HL-60/S4 (cell line): ENCODE results near the gene SMYD2.

Experiments
- in situ Hi-C: fragments of 300-500 bp; cut with MboI; formaldehyde crosslinking; loops from 2 replicates; pipeline ENCODE4 v1.14.3; 2022; ENCODE audit warnings: low sequenced_read_pairs

SMYD2 gene, protein sequence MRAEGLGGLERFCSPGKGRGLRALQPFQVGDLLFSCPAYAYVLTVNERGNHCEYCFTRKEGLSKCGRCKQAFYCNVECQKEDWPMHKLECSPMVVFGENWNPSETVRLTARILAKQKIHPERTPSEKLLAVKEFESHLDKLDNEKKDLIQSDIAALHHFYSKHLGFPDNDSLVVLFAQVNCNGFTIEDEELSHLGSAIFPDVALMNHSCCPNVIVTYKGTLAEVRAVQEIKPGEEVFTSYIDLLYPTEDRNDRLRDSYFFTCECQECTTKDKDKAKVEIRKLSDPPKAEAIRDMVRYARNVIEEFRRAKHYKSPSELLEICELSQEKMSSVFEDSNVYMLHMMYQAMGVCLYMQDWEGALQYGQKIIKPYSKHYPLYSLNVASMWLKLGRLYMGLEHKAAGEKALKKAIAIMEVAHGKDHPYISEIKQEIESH

DNA sequence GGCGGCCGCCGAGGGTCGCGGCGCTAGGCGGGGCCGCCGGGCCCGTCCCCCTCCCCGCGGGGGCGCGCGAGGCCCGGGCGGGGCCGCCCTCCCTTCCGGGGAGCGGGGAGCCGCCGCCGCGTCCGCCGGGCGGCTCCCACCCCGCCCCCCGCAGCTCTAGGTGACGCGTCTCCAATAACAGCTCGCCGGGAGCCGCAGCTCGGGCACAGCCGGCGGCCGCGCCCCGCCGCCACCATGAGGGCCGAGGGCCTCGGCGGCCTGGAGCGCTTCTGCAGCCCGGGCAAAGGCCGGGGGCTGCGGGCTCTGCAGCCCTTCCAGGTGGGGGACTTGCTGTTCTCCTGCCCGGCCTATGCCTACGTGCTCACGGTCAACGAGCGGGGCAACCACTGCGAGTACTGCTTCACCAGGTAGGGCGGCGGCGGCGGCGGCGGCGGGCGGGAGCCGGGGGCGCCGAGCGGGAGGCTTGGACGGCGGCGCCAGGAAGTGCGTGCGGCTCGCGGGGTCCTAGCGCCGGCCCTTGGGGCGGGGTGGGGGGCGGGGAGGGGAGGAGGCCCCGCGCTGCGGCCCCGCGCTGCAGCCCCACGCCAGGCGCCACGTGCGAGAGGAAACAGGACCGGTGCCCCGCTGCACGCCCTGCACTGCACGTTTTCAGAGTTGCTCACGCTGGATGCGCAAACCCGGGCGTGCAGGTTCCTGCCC lies at the start of gene SMYD2:
Gene SMYD2, plus strand, starts transcription at position 139 of the 699 bp plus-strand sequence. Its CDS starts 96 bp downstream, at position 235.
- in situ Hi-C loops, result no loop called here

DNA sequence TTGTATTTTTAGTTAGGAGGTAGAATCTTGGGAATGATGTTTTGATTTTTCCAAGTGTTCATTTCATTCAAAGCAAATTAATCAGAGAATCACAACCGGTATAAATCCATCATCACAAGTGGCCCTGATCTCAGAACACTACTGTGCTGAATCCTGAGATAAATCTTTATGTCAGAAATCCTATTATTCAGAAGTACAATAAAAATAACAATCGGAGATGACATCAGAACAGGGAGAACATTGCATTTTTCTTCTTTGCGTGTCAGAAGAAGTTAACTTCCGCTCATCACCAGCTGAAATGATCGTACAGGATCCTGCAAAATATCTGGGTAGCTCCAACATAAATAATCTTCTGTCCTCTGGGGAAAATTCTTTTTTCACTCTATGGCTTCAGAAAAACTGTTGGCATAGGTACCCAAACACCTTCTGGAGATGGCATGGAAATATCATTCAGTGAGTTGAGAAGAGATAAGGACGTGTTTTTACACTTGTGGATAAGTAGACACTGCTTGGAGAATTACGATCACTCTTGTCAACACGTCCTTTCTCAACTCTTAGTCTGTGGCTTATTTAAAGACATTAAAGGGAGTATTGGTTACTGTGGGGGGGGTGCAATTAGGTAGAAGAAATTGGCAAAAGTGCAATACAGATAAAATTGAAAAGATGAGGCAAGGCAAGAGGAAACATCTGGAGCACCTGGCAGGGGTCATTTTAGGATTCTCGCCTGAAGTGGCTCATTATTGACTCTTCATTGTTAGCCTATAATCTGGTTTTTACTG lies 46.9 kb upstream of the SMYD2 start:
- in situ Hi-C loops, result no loop called here

DNA sequence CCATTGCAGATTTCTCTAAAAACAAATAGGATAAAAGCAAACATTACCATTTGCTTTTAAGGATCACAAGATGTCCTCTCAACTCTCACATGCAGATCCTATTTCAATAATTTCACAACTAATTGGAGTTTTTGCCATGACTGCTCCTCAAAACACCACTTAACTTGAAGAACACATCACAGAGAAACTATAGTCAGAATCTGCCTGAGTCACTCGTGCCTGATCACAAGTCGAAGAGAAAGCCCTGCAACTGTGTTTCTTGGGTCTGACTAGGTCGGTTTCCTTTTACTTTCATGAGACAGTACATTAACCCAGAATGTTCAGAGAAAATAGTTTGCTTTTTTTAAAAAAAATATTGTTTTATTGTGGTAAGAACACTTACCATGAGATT lies 46.3 kb upstream of the SMYD2 start:
- in situ Hi-C loops, result no loop called here

DNA sequence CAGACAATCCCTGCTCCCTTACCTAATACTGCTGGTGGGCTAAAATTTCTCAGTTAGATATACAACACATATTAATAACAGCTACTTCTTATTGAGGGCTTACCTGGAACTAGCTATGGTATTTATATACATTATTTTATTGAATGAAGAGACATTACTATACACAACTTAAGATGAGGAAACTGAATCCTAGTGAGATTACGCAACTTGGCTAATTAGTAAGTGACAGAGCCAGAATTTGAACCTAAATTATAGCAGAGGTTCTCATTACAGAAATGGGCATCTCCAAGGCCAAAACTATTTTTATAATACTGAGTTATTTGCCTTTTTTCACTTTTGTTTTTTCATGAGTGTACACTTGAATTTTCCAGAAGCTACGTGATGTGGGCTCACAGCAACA lies 44.5 kb upstream of the SMYD2 start:
- in situ Hi-C loops, result no loop called here

DNA sequence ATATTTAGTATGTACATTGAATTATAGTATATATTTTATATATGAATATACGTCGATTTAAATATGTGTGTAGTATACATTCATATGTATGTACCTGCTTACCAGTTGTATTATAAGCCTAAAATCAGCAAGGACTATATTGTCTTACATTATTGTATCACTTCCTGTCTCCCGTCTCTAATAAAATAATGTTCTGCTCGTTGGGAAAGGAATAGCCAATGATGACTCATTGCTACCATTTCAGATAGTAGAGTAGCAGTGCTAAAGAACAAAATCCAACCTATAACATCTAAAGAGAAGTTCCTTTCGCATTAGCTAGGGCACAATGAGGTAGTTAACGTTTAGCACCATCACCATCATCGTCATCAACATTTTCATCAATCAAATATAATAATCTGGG lies 39.9 kb upstream of the SMYD2 start:
- in situ Hi-C loops, result no loop called here

DNA sequence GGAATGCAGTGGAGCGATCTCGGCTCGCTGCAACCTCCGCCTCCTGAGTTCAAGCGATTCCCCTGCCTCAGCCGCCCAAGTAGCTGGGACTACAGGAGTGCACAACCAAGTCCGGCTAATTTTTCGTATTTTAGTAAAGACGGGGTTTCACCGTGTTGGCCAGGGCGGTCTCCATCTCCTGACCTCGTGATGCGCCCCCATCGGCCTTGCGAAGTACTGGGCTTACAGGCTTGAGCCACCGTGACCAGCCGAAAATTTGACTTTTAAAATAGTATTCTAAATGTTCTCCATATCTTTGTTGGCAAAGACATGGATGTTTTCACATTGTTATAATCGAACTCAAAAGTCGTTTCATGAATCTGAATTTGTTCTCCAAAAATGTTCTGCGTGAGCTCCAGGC lies 36.7 kb upstream of the SMYD2 start:
- in situ Hi-C loops, result no loop called here

DNA sequence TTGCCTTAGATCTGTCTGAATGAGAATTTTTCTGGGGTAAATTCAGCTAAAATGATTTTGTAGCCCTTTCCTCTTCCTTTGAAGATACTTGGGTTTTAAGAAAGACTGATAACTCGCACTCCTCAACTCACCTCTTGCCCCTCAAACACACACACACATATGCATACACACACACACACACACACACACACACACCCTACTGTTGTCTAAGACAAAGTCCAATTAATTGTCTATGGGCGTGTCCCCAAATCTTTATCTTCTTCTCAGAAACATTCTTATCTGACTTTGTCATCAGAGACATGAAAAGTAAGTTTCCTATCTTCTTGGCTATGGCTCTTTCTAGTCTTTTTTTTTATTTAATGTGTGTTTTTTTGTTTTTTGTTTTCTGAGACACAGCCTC lies 36.1 kb upstream of the SMYD2 start:
- in situ Hi-C loops, result no loop called here

DNA sequence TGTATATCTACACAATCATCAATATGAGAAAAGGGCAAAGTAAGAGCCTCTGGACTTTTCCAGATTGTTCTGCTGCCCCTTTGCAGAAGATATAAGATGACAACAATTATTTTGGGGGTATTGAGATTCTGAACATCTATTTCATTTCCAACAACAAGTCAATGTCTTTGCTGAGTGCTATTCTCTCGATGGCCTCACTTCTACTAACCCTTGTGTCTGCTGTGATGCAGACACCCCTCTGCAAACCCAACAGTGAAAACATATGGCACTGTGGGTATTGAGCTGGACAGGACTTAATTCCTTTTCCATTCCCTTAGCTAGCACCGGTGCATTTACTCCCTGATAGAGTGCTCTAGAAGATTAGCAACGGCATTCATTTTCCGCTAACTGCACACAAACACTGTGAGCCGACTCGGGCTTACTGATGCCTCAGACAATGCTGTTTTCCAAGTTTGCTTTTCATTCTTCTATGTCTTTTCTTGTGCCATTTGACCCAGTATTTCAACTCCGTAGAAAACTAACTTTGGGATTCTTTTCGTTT lies 33.4 kb upstream of the SMYD2 start:
- in situ Hi-C loops, result no loop called here

DNA sequence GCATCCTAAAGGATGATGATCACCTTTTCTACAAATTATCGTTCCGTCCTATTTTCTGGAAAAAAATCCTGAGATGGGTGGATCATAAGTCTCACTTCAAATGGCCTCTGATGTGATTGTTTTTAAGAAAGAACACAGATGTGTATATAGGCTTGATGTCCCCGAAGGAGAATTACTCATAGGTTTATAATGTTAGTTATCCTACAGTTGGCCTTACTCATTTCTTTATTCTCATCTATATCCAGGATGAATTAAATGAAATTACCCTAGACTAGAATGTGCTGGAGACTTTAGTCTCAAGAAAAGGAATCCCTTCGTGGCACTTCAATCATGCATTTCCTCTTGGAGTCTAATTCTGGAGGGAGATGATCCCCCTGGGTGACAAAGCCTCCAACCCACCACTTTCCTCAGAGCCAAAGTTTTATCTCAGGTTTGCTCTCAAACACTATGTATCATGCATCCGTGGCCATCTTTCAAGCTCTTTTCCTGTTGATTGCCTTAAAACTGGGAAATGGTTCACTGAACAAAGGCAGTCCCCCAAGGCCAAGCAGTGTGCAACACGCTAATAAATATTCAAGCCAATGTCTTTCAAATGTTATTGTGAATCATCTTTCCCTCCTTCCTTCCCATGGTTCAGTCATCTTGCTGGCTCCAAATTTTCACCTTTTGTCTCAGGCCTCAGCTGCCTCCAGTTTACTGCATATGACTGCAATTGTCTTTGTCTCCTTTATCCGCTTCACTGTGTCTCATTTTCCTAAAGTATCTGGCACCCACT lies 32.5 kb upstream of the SMYD2 start:
- in situ Hi-C loops, result no loop called here

DNA sequence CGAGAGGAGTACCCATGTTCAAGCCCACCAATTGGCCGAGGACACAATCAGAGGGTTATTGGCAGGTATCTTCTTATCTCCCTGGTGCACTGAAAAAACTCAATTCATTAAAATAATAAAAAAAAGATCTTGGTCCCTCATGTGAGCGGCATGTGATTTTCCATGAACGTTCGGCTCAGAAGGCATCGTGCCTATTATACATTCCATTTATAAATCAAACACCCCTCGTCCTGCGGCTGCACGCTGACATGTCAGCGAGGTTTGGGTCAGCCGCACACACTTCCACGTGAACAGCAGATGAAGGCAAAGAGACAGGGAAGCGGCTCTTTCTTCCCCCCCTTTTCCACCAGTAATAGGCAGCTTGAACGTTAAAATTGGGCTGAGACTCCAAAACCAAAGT lies 31.3 kb upstream of the SMYD2 start:
- in situ Hi-C loops, result no loop called here

DNA sequence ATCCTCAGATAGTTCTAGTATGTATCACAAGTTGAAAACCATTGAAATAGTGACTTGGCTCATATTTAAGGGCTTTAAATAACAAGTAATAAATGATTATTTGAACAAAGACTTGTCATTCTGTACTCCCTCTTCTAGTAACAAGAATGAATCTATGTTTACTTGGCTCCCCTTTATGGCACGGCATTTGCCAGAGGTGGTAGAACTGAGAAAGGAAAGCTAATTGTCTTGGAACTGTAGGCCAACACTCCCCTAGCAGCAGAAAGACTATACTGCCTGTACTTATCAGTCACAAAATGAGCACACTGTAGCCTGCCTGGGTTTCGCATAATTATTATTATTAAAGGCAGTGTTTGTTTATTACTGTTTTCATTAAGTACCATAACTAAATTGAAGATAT lies 29.6 kb upstream of the SMYD2 start:
- in situ Hi-C loops, result no loop called here

DNA sequence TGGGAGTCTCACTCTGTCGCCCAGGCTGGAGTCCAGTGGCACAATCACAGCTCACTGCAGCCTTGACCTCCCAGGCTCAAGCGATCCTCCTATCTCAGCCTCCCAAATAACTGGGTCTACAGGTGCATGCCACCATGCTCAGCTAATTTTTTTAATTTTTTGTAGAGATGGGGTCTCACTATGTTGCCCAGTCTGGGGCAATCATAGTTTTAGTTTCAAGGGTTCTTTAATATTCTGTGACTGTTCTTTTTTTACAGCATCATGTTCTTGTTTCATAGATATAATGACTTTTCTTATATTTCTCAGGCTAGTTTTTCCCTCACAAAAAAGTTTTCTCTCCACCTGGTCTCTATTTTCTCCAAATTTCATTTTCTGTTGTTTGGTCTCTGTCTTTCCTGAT lies 25.4 kb upstream of the SMYD2 start:
- in situ Hi-C loops, result no loop called here

DNA sequence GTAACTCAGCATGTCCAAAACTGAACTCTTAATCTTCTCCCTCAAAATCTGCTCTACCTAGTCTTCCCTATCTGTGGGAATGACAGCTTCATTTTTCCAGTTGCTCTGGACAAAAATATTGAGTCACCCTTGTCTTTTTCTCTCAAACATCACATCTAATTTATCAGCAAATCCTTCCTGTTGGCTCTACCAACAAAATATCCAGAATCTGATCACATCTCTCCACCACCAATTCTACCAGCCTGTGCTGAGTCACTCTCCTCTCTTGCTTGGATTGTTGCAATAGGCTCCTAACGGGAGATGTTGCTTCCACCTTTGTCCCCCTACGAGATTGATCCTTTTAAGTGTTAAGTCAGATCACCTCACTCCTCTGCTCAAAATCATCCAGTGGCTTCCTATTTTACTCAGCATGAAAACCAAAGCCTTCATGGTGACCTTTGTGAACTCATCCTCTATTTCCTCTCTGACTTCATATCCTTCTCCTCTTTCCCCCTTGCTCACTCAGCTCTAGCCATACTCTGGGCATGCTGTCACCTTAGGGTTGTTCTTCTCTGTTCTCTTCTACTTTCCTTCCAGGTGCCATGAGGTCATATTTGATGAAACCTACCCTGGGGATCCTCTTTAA lies 21.5 kb upstream of the SMYD2 start:
- in situ Hi-C loops, result no loop called here

DNA sequence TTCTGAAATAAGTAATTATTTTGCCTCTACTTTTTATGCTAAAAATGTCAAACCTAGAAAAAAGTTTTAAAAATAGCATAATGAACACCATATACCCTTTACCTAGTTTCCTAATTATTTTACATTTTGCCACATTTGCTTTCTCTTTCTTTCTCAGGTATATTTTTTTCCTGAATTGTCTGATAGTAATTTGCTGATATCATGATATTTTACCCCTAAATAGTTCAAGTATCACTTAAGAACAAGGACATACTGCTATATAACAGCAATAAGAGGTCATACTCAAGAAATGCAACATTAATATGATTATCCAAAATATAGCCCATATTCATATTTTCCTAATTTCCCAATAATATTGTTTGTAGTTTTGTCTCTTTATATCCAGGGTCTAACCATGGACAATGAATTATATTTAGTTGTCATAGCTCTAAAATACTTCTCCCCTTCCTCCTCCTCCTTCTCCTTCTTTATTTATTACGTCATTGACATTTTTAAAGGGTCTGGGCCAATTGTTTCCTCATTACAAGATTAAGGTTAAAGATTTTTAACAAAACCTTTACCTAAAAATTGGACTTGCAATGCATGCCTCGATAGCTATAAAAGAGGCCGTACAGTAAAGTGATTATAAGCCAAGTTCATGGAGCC lies 20.3 kb upstream of the SMYD2 start:
- in situ Hi-C loops, result loop anchor here (10.0 kb wide), 1 partner anchor 64 kb away; no protein-coding TSS in a partner anchor

DNA sequence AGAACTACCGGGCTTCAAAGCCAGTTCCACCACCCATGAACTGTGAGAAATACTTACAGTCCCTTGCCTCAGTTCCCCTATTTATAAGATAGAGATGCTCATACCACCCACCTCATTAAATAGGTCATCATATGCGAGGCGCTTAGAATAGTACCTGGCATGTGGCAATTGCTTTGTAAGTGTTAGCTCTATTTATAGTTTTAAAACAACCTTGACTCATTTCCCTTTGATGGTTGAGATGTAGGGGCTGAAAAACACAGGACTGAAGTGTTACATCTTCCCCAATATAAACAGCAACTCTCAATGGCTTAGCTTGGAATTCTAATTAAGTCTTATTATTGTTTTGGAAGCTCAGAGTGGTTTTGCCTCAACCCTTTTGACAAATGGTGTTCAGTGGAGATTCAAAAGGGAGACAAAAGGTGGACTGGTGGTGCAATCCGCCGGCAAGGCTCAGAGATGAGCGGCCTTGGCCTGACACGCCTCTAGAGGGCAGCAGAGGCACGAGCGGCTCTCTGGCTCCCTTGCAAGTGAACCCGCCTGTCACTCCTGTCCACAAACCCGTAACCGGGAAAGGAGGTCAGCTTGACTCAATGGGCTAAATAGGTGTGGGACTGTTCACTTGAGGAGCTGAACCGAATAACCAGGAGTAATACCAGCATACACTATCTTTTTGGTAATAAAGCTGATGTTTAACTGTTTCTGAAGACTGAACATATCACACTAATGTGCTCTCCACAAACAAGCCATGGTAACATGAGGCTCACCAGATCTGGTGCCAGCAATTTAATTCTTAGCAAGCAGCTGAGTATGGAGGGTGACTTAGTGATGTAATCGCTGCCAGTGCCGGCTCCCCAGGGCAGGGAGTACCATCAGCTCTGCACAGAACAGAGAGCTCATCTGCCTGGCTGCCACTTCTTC lies 19.5 kb upstream of the SMYD2 start:
- in situ Hi-C loops, result loop anchor here (10.0 kb wide), 1 partner anchor 63 kb away; no protein-coding TSS in a partner anchor

DNA sequence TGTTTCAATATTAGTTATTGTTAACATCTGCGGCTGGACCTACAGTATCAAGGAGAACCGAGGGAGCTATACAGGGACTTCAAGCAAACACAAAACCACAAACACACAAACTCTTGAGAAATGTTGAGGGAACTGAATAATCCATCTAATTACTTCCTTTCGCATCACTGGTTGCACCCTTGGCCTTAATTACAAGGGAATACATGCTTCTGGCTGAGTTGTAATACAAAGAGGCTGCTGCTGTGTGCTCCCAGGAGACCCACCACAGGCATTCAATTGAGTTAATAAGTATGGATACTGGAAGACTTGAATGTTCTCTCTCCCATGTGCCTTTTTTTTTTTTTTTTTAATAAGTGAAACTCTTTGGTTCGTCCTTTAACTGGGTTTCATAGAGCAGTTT lies 16.8 kb upstream of the SMYD2 start:
- in situ Hi-C loops, result loop anchor here (10.0 kb wide), 1 partner anchor 61 kb away; no protein-coding TSS in a partner anchor

DNA sequence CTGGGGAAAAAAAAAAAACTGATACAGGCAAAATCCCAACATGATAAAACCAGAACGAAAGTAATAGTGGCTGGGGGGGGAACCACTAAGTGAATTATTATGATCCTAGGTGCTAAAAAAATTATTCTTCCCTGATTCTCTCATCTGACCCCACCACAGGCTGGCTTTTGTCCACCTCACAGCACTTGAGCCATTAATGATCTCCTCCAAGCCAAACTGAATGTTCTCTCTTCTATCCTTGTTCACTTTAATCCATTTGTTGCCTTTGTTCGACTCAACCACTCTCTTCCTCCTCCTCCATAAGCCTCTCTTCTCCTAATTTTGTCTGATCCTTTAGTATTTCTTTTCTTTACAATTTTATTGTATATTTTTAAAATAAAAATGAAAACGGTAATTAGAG lies 16.0 kb upstream of the SMYD2 start:
- in situ Hi-C loops, result loop anchor here (10.0 kb wide), 1 partner anchor 60 kb away; no protein-coding TSS in a partner anchor

DNA sequence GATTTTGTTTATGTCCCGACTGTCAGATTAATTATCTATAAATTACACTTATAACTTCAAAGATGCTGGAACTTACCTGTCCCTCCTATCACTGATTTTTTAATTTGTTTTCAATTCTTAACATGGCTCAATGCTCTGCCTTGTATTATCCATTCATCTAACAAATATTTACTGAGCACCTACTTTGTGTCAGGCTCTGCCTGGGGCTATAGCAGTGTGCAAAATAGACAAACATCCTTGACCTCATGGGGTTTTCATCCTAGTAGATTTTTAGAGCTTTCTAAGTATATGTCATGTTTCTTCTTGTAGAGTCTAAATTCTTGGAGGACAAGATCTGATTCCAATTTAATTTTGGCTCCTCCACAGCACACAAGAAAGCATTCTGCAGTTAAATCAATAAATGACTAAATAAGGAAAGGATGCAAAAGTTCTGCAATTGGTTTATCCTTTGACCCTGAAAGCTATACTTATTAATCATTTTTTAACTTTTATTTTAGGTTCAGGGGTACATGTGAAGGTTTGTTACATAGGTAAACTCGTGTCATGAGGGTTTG lies 10.8 kb upstream of the SMYD2 start:
- in situ Hi-C loops, result no loop called here
